Measurements from ENCODE around the gene LRP1B. TPM values are rescaled to one million over a fixed set of nuclear protein-coding genes. Genes with fewer than 3 reads are reported as not detected.

LRP1B gene
- total RNA-seq, 6 experiments from 2014 or later = 0.06 to 1.7 (median 0.15) TPM; not detected in 1

GRCh38 chr2:142136571-142136970 is 5.8 kb upstream of the LRP1B start:
- Histone ChIP-seq H3K4me3 (no peak overlapping the region), H3K36me3 (no peaks in the 10 kb centered on the region), H3K9me3 (no peaks in the 10 kb centered on the region), H3K27me3 (peaks cover 0 to 6% of the 10 kb centered on the region in 2 donors), H3K4me1 (no peaks in the 10 kb centered on the region), H3K27ac (no peak overlapping the region)
- ATAC-seq (no peak), DNase-seq (no peak)
- intact Hi-C loops (cut with DNase I) = no loop called here
- TF ChIP-seq POLR2A (IDR thresholded peaks at IDR 0.05) (no peak), CTCF (IDR thresholded peaks at IDR 0.05) (no peak)

DNA sequence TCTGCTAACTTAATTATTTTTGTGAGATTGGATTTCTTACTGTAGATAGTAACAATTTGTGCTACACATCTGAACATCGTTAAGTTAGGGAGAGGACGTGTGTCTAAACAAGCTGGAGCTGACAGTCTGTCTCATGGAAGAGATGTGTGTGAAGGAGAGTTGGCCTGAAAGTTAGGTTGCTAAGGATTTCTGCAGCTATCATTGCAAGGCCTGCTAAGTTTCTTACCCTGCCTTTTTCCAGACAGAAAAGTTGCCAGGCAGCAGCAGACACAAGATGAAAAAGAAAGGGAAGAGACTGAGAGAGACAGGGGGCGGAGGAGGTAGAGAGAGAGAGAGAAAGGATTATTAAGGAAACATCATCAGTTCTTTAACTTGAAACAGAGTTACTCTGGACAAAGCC is 4.1 kb upstream of the LRP1B start:
- Histone ChIP-seq H3K36me3 (no peaks in the 10 kb centered on the region), H3K9me3 (no peaks in the 10 kb centered on the region), H3K4me3 (no peak overlapping the region), H3K27ac (no peak overlapping the region), H3K27me3 (peaks cover 0 to 6% of the 10 kb centered on the region in 2 donors), H3K4me1 (no peaks in the 10 kb centered on the region)
- intact Hi-C loops (cut with DNase I) = no loop called here
- ATAC-seq (no peak), DNase-seq (no peak)
- WGBS (ENCODE audit: insufficient coverage, low coverage, low lambda C conversion rate, missing lambda C conversion rate) = 67% methylated on average over 3 of the region's 3 CpGs
- TF ChIP-seq POLR2A (IDR thresholded peaks at IDR 0.05) = no peak
- no peak for TF ChIP-seq CTCF (IDR thresholded peaks at IDR 0.05)

GRCh38 chr2:142130111-142131009 is 456 bp downstream of the LRP1B start:
- WGBS (ENCODE audit: insufficient coverage, low coverage, low lambda C conversion rate, missing lambda C conversion rate) = 3% methylated on average over 41 of the region's 68 CpGs

GRCh38 chr2:142128105-142128504 is 2.7 kb downstream of the LRP1B start:
- 78% methylated on average over 5 of the region's 5 CpGs for WGBS (ENCODE audit: insufficient coverage, low coverage, low lambda C conversion rate, missing lambda C conversion rate)
- intact Hi-C loops (cut with DNase I) = no loop called here
- Histone ChIP-seq H3K9me3 (no peaks in the 10 kb centered on the region), H3K27ac (no peak overlapping the region), H3K4me1 (no peaks in the 10 kb centered on the region), H3K36me3 (no peaks in the 10 kb centered on the region), H3K4me3 (no peak overlapping the region), H3K27me3 (peaks cover 0 to 1% of the 10 kb centered on the region in 2 donors)
- DNase-seq = no peak
- ATAC-seq = no peak
- TF ChIP-seq POLR2A (IDR thresholded peaks at IDR 0.05) (no peak), CTCF (IDR thresholded peaks at IDR 0.05) (no peak)

More at GRCh38 chr2:142130111-142131009, 456 bp downstream of the LRP1B start:
- no peaks in the 10 kb centered on the region for H3K4me1 ChIP-seq
- no peaks in the 10 kb centered on the region for H3K9me3 ChIP-seq
- H3K27me3 ChIP-seq = peaks cover 0 to 6% of the 10 kb centered on the region in 2 donors
- intact Hi-C loops (cut with DNase I) = no loop called here
- H3K27ac ChIP-seq = peak overlapping the region in 2 of 3 donors; percentile 50 to 79
- H3K4me3 ChIP-seq = peak overlapping the region; percentile 25 to 69 (median 59)
- DNase-seq (peak; percentile 62 to 80 (median 63)), ATAC-seq (peak; percentile 86 to 91 (median 88))
- TF ChIP-seq POLR2A (IDR thresholded peaks at IDR 0.05) (no peak), CTCF (IDR thresholded peaks at IDR 0.05) (no peak)
- H3K36me3 ChIP-seq = no peaks in the 10 kb centered on the region

Measured in right lobe of liver (tissue), 6 donors.